Epidermal melanocyte (primary cell): ENCODE measurements around the gene GRID1.

Source experiments
- DNase-seq: peaks from one replicate; pipeline ENCODE4 v3.0.0; 2011; ENCODE audit warnings: low spot score; ENCODE audit not compliant: insufficient read length

GRID1 gene

GRCh38 chr10:85558533-85558932 lies 808.1 kb downstream of the GRID1 start:
- no peak for DNase-seq

GRCh38 chr10:85557706-85558105 lies 808.9 kb downstream of the GRID1 start:
- no peak for DNase-seq

- no peak for DNase-seq
Measured at GRCh38 chr10:85557077-85557476, 809.5 kb downstream of the GRID1 start.
